OCI-LY1 (cell line): ENCODE results near the gene ASCC2.
"Not testable (repeated sequence)": the region's sequence is repeated elsewhere in the genome, so short reads cannot be mapped to it uniquely, and the experiment has no call there.

Experiments used
- H2AFZ ChIP-seq: fragments of 200-600 bp; sonication (generic), shearing (Covaris generic); 2 replicates; pipeline ENCODE4 v1.6.0; 2014; ENCODE audit warnings: antibody characterized with exemption, mild to moderate bottlenecking, low read length
- H3F3A ChIP-seq: fragments of 200-600 bp; sonication (generic), shearing (Covaris generic); 2 replicates; pipeline ENCODE4 v1.6.0; 2014; ENCODE audit warnings: mild to moderate bottlenecking, antibody characterized with exemption, low read length, moderate library complexity; ENCODE audit not compliant: insufficient read depth
- H3K27ac ChIP-seq: fragments of 200-600 bp; sonication (generic); 2 replicates; pipeline ENCODE4 v1.5.1; 2014; ENCODE audit warnings: low read length, mixed run types, mild to moderate bottlenecking, low read depth; ENCODE audit not compliant: poor library complexity, severe bottlenecking
- H3K27me3 ChIP-seq: fragments of 200-600 bp; sonication (generic); 2 replicates; pipeline ENCODE4 v1.6.0; 2014; ENCODE audit warnings: antibody characterized with exemption, mild to moderate bottlenecking, low read length, moderate library complexity; ENCODE audit not compliant: insufficient read depth
- H3K36me3 ChIP-seq: fragments of 200-600 bp; sonication (generic); 2 replicates; pipeline ENCODE4 v1.6.1; 2014; ENCODE audit warnings: mild to moderate bottlenecking, antibody characterized with exemption, low read length, moderate library complexity, mixed read lengths; ENCODE audit not compliant: insufficient read depth
- H3K4me1 ChIP-seq: fragments of 200-600 bp; sonication (generic); 2 replicates; pipeline ENCODE4 v1.5.1; 2014; ENCODE audit warnings: mild to moderate bottlenecking, low read length, moderate library complexity; ENCODE audit not compliant: insufficient read depth, severe bottlenecking
- H3K4me2 ChIP-seq: fragments of 200-600 bp; sonication (generic), shearing (Covaris generic); 2 replicates; pipeline ENCODE4 v1.6.1; 2014; ENCODE audit warnings: low read length
- H3K4me3 ChIP-seq: fragments of 200-600 bp; sonication (generic); 2 replicates; pipeline ENCODE4 v1.5.1; 2014; ENCODE audit warnings: low read length, low read depth, mild to moderate bottlenecking, mixed read lengths; ENCODE audit not compliant: poor library complexity, severe bottlenecking
- H3K79me2 ChIP-seq: fragments of 200-600 bp; shearing (Covaris generic); 2 replicates; pipeline ENCODE4 v1.6.1; 2016; ENCODE audit warnings: mixed run types, low read length, mixed read lengths; ENCODE audit not compliant: insufficient read depth
- H3K9ac ChIP-seq: fragments of 200-600 bp; sonication (generic), shearing (Covaris generic); 2 replicates; pipeline ENCODE4 v1.6.1; 2014; ENCODE audit warnings: mild to moderate bottlenecking, low read length, mixed read lengths
- H3K9me2 ChIP-seq: fragments of 200-600 bp; sonication (generic), shearing (Covaris generic); 2 replicates; pipeline ENCODE4 v1.6.1; 2014; ENCODE audit warnings: low read depth, mild to moderate bottlenecking, low read length, mixed read lengths
- H3K9me3 ChIP-seq: fragments of 200-600 bp; shearing (Covaris generic); 2 replicates; pipeline ENCODE4 v1.6.1; 2014; ENCODE audit warnings: low read length, mixed read lengths
- H4K20me1 ChIP-seq: fragments of 200-600 bp; sonication (generic), shearing (Covaris generic); 2 replicates; pipeline ENCODE4 v1.6.0; 2016; ENCODE audit warnings: mild to moderate bottlenecking, low read length; ENCODE audit not compliant: insufficient read depth
- EZH2 ChIP-seq: fragments of 200-600 bp; sonication (generic), shearing (Covaris generic); IDR thresholded peaks from 2 replicates; pipeline ENCODE4 v1.8.0; 2017; ENCODE audit warnings: borderline replicate concordance, mixed run types, mild to moderate bottlenecking, antibody characterized with exemption, low read length, moderate library complexity, mixed read lengths
- TF ChIP-seq, protein P1 (sequence below): fragments of 200-600 bp; sonication (generic), shearing (Covaris generic); IDR thresholded peaks from 2 replicates; pipeline ENCODE4 v1.5.1; 2017; ENCODE audit warnings: mild to moderate bottlenecking, antibody characterized with exemption, low read length, moderate library complexity, mixed read lengths

Gene ASCC2

DNA sequence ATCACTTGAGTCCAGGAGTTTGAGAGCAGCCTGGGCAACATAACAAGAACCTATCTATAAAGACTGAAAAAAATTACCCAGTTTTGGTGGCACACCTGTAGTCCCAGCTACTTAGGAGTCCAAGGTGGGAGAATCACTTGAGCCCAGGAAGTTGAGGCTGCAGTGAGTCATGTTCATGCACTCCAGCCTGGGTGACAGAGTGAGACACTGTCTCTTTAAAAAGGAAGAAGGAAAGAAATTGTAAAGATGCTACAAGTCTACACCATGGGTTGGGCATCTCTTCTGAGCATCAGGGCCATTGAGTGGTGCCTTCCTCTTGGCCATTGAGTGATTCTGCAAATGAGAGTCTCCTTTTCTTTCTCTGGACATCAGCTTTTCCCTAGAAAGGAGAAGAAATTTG is 29.2 kb upstream of the ASCC2 start:
- no peak overlapping the region for H3K4me2 ChIP-seq
- H3K79me2 ChIP-seq, result no peaks in the 10 kb centered on the region
- H3K4me3 ChIP-seq, result no peak overlapping the region
- H4K20me1 ChIP-seq, result no peaks in the 10 kb centered on the region
- H3K9ac ChIP-seq, result no peak overlapping the region
- no peaks in the 10 kb centered on the region for H3K9me2 ChIP-seq
- H3K36me3 ChIP-seq, result no peaks in the 10 kb centered on the region
- no peaks in the 10 kb centered on the region for H3K9me3 ChIP-seq
- no peaks in the 10 kb centered on the region for H3K4me1 ChIP-seq
- H3K27me3 ChIP-seq, result no peaks in the 10 kb centered on the region
- no peak overlapping the region for H2AFZ ChIP-seq
- no peak overlapping the region for H3K27ac ChIP-seq
- TF ChIP-seq, protein P1, sequence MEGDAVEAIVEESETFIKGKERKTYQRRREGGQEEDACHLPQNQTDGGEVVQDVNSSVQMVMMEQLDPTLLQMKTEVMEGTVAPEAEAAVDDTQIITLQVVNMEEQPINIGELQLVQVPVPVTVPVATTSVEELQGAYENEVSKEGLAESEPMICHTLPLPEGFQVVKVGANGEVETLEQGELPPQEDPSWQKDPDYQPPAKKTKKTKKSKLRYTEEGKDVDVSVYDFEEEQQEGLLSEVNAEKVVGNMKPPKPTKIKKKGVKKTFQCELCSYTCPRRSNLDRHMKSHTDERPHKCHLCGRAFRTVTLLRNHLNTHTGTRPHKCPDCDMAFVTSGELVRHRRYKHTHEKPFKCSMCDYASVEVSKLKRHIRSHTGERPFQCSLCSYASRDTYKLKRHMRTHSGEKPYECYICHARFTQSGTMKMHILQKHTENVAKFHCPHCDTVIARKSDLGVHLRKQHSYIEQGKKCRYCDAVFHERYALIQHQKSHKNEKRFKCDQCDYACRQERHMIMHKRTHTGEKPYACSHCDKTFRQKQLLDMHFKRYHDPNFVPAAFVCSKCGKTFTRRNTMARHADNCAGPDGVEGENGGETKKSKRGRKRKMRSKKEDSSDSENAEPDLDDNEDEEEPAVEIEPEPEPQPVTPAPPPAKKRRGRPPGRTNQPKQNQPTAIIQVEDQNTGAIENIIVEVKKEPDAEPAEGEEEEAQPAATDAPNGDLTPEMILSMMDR, result no peak
- no peak for TF ChIP-seq EZH2
- H3F3A ChIP-seq, result no peaks in the 10 kb centered on the region

DNA sequence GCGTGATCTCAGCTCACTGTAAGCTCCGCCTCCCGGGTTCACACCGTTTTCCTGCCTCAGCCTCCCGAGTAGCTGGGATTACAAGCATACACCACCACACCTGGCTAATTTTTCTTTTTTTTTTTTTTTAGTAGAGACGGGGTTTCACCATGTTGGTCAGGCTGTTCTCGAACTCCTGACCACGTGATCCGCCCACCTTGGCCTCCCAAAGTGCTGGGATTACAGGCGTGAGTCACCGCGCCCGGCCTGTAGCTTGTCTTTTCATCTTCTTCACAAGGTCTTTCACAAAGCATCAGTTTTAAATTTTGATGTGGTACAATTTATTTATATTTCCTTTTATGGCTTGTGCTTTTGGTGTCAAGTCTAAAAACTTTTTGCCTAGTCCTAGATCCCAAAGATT is 27.5 kb upstream of the ASCC2 start:
- not testable (repeated sequence) for H3K27me3 ChIP-seq, H2AFZ ChIP-seq, H3K79me2 ChIP-seq, H3K36me3 ChIP-seq, H3K4me2 ChIP-seq, H3F3A ChIP-seq, H3K4me3 ChIP-seq, H3K9me2 ChIP-seq, H4K20me1 ChIP-seq, H3K9ac ChIP-seq, H3K9me3 ChIP-seq, H3K4me1 ChIP-seq, H3K27ac ChIP-seq

DNA sequence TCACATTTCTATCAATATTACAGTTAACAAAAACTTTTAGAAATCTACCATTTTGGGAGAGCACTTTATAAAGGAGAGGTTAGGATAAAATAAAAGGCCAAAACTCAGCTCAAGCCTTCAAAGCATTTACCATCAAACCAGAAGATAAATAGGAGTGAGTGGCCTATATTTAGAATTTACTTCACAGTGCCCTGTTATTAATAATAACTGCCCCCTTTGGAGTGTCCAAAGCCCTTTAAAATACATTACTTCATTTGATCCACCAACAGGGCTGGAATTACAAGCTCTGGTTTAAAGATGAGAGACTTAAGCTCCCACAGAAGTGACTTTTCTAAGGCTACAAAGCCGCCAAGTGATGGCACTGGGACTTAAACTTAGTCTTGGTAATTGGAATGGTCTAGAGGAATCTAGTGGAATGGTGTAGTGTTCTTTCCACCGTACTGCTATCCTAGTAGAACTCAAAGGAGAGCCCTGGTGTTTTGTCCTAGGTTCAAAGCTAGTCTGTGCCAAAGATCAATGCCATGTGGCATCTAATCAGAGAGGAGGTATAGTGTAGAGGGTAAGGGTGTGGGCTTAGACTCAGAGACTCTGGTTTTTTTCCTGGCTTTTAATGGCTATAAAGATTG is 23.7 kb upstream of the ASCC2 start:
- H3K4me2 ChIP-seq, result no peak overlapping the region
- H3K9me2 ChIP-seq, result no peaks in the 10 kb centered on the region
- H3K4me1 ChIP-seq, result no peaks in the 10 kb centered on the region
- no peaks in the 10 kb centered on the region for H3K36me3 ChIP-seq
- no peak for TF ChIP-seq EZH2
- TF ChIP-seq, protein P1, result no peak
- no peaks in the 10 kb centered on the region for H3K79me2 ChIP-seq
- H3K9me3 ChIP-seq, result no peaks in the 10 kb centered on the region
- H3K27ac ChIP-seq, result no peak overlapping the region
- H4K20me1 ChIP-seq, result no peaks in the 10 kb centered on the region
- H2AFZ ChIP-seq, result no peak overlapping the region
- H3K4me3 ChIP-seq, result no peak overlapping the region
- no peaks in the 10 kb centered on the region for H3F3A ChIP-seq
- no peak overlapping the region for H3K9ac ChIP-seq
- H3K27me3 ChIP-seq, result no peaks in the 10 kb centered on the region
